HEK293T (cell line): ENCODE measurements around the gene HSD11B1L.

Experiments used
- CTBP1 ChIP-seq: fragments of 450-650 bp; IDR thresholded peaks from 2 replicates; pipeline ENCODE4 v1.6.1; 2016; ENCODE audit warnings: borderline replicate concordance
- L3MBTL2 ChIP-seq: fragments of 450-650 bp; conservative IDR thresholded peaks from 2 replicates; pipeline ENCODE4 v1.6.1; 2016; ENCODE audit warnings: mild to moderate bottlenecking
- NFRKB ChIP-seq: fragments of 450-650 bp; IDR thresholded peaks from 2 replicates; pipeline ENCODE4 v1.6.1; 2016; ENCODE audit warnings: mild to moderate bottlenecking, moderate library complexity
- SP1 ChIP-seq: fragments of 450-650 bp; IDR thresholded peaks from 2 replicates; pipeline ENCODE4 v1.6.1; 2017
- SUZ12 ChIP-seq: fragments of 450-650 bp; IDR thresholded peaks from 2 replicates; pipeline ENCODE4 v1.6.1; 2016; ENCODE audit warnings: mild to moderate bottlenecking

GRCh38 chr19:5717215-5717935 is 36.5 kb downstream of the HSD11B1L start:
- TF ChIP-seq SP1, result no peak
- no peak for TF ChIP-seq SUZ12
- TF ChIP-seq CTBP1, result no peak
- no peak for TF ChIP-seq L3MBTL2
- TF ChIP-seq NFRKB, result no peak
